Esophagus squamous epithelium (tissue), 5 donors: Measurements from ENCODE around the gene SDR42E1. TPM values are rescaled to one million over a fixed set of nuclear protein-coding genes. Genes with fewer than 3 reads are reported as not detected.

Source experiments
- DNase-seq: peaks from one replicate; lab custom pipeline; 2025; lab: John Stamatoyannopoulos, UW
- H3K27ac ChIP-seq, 4 donors: fragments of 200-600 bp; sonication (generic); one replicate each; pipeline ENCODE4 v1.5.1; 2016 to 2019; ENCODE audit warnings: mild to moderate bottlenecking in 1 of 4
- H3K27me3 ChIP-seq, 4 donors: fragments of 200-600 bp; sonication (generic); 1 replicate in 3 of 4; 2 replicates in 1 of 4; pipeline versions ENCODE4 v1.5.1 to v1.6.0; 2017 to 2021; ENCODE audit warnings: antibody characterized with exemption in 1 of 4
- H3K36me3 ChIP-seq, 3 donors: fragments of 200-600 bp; sonication (generic); one replicate each; pipeline ENCODE4 v1.5.1; 2016 to 2019
- H3K4me1 ChIP-seq, 3 donors: fragments of 200-600 bp; sonication (generic); one replicate each; pipeline ENCODE4 v1.5.1; 2017 to 2019
- H3K4me3 ChIP-seq, 4 donors: fragments of 200-600 bp; sonication (generic); 1 replicate in 3 of 4; 2 replicates in 1 of 4; pipeline ENCODE4 v1.5.1; 2016 to 2019; ENCODE audit warnings: mild to moderate bottlenecking in 2 of 4, moderate library complexity in 1 of 4
- H3K9me3 ChIP-seq, 3 donors: fragments of 200-600 bp; sonication (generic); one replicate each; pipeline ENCODE4 v1.5.1; 2016 to 2019
- CTCF ChIP-seq, 6 experiments: fragments of 450-650 bp in 4 of 6; fragments of 200-600 bp in 2 of 6; sonication (generic) in 2 of 6; IDR thresholded peaks; one replicate each; pipeline ENCODE4 v1.5.1; 2016 to 2019; ENCODE audit warnings: antibody characterized with exemption in 6 of 6, mild to moderate bottlenecking in 4 of 6, moderate library complexity in 4 of 6
- POLR2A ChIP-seq, 4 donors: fragments of 450-650 bp; IDR thresholded peaks; one replicate each; pipeline ENCODE4 v1.6.1; 2017; ENCODE audit warnings: antibody characterized with exemption in 4 of 4, mild to moderate bottlenecking in 4 of 4, moderate library complexity in 3 of 4
- WGBS, 2 donors: methylation state at CpG; one replicate each; pipeline ENCODE4 v1.1.5; 2018; 5-methylcytosine and 5-hydroxymethylcytosine counted together
- intact Hi-C: fragments of 100-400 bp; cut with DNase I; formaldehyde crosslinking; loops from one replicate; pipeline ENCODE4 v1.15.0; 2022
- total RNA-seq, 4 donors: library from RNA; depleted of rRNA; stranded (reverse); fragments of >200 nt; gene quantifications; one replicate each; pipeline ENCODE4 v1.1.0, GENCODE V29; 2016
- donor health status: DM: yes; HTN: yes; CAD: no.

Gene SDR42E1
- total RNA-seq, 4 donors from 2014 or later: 7.1 to 15.3 (median 12.3) TPM

- intact Hi-C loops: no loop called here
- Histone ChIP-seq H3K27me3 (no peaks in the 10 kb centered on the region), H3K27ac (no peak overlapping the region), H3K4me3 (no peak overlapping the region), H3K36me3 (no peaks in the 10 kb centered on the region), H3K4me1 (peaks cover 4 to 26% (median 9%) of the 10 kb centered on the region in 3 donors), H3K9me3 (no peaks in the 10 kb centered on the region)
- no peak for DNase-seq
- TF ChIP-seq CTCF (IDR thresholded peaks at IDR 0.05) (no peak), POLR2A (IDR thresholded peaks at IDR 0.05) (no peak)
- WGBS, 2 donors: 67 to 82% methylated on average over 4 of the region's 4 CpGs
These were observed 30.3 kb upstream of the SDR42E1 start for GRCh38 chr16:82041542-82041941.

- H3K4me3 ChIP-seq: no peak overlapping the region
- DNase-seq: no peak
- peaks cover 0 to 16% (median 3%) of the 10 kb centered on the region in 3 donors for H3K4me1 ChIP-seq
- H3K9me3 ChIP-seq: no peaks in the 10 kb centered on the region
- no peaks in the 10 kb centered on the region for H3K27me3 ChIP-seq
- WGBS, 2 donors: 57 to 82% methylated on average over 3 of the region's 3 CpGs
- H3K27ac ChIP-seq: no peak overlapping the region
- intact Hi-C loops: no loop called here
- TF ChIP-seq CTCF (IDR thresholded peaks at IDR 0.05): no peak
- TF ChIP-seq POLR2A (IDR thresholded peaks at IDR 0.05): no peak
- no peaks in the 10 kb centered on the region for H3K36me3 ChIP-seq
These were observed 29.0 kb upstream of the SDR42E1 start for GRCh38 chr16:82040296-82040695.

- no peak for DNase-seq
- TF ChIP-seq POLR2A (IDR thresholded peaks at IDR 0.05) (no peak), CTCF (IDR thresholded peaks at IDR 0.05) (no peak)
- H3K9me3 ChIP-seq: no peaks in the 10 kb centered on the region
- intact Hi-C loops: no loop called here
- WGBS, 2 donors: 41 to 70% methylated on average over 2 of the region's 2 CpGs
- no peaks in the 10 kb centered on the region for H3K27me3 ChIP-seq
- H3K4me3 ChIP-seq: no peak overlapping the region
- H3K27ac ChIP-seq: peak overlapping the region in 2 of 4 donors; percentile 11 to 68
- H3K4me1 ChIP-seq: peaks cover 0 to 27% (median 11%) of the 10 kb centered on the region in 3 donors
- no peaks in the 10 kb centered on the region for H3K36me3 ChIP-seq
These were observed 26.4 kb upstream of the SDR42E1 start for GRCh38 chr16:82037666-82038065.

GRCh38 chr16:82037251-82037650 is 26.0 kb upstream of the SDR42E1 start:
- no peaks in the 10 kb centered on the region for H3K27me3 ChIP-seq
- peaks cover 0 to 28% (median 11%) of the 10 kb centered on the region in 3 donors for H3K4me1 ChIP-seq
- no peak overlapping the region for H3K4me3 ChIP-seq
- TF ChIP-seq POLR2A (IDR thresholded peaks at IDR 0.05) (no peak), CTCF (IDR thresholded peaks at IDR 0.05) (no peak)
- H3K9me3 ChIP-seq: no peaks in the 10 kb centered on the region
- H3K36me3 ChIP-seq: no peaks in the 10 kb centered on the region
- intact Hi-C loops: no loop called here
- WGBS, 2 donors: 67 to 80% methylated on average over 4 of the region's 4 CpGs
- DNase-seq: no peak
- peak overlapping the region in 3 of 4 donors; percentile 11 to 68 (median 19) for H3K27ac ChIP-seq

GRCh38 chr16:82034981-82035612 is 23.8 kb upstream of the SDR42E1 start, which contains the start of gene HSD17B2:
HSD17B2 (plus strand) TSS chr16:82035253; CDS start chr16:82035425, 172 bp downstream.
- DNase-seq: no peak
- H3K27ac ChIP-seq: peak within 1 kb of the TSS in 3 of 4 donors; percentile 44 to 68 (median 62)
- no peaks in the 10 kb centered on the region for H3K36me3 ChIP-seq
- H3K4me3 ChIP-seq: peak within 1 kb of the TSS in 2 of 4 donors; percentile 25 to 26
- intact Hi-C loops: loop anchor here (5.0 kb wide), 1 partner anchor 192 kb away; no protein-coding TSS in a partner anchor
- peaks cover 0 to 37% (median 11%) of the 10 kb centered on the region in 3 donors for H3K4me1 ChIP-seq
- no peak for TF ChIP-seq POLR2A (IDR thresholded peaks at IDR 0.05)
- TF ChIP-seq CTCF (IDR thresholded peaks at IDR 0.05): no peak
- no peaks in the 10 kb centered on the region for H3K9me3 ChIP-seq
- WGBS, 2 donors: 39 to 55% methylated on average over 5 to 6 of the region's 6 CpGs
- H3K27me3 ChIP-seq: no peaks in the 10 kb centered on the region
